ENCODE measurements around the gene RABGAP1. TPM values are rescaled to one million over a fixed set of nuclear protein-coding genes. Genes with fewer than 3 reads are reported as not detected.

Gene RABGAP1
- total and polyA plus RNA-seq, 3 donors from 2014 or later, result 53.0 to 113 (median 94.0) TPM

GRCh38 chr9:123026425-123026824, 85.6 kb downstream of the RABGAP1 start:
- no peaks in the 10 kb centered on the region for H3K36me3 ChIP-seq (ENCODE audit: low read depth, missing control alignments)
- TF ChIP-seq POLR2A (IDR thresholded peaks at IDR 0.05), result no peak
- no peak for TF ChIP-seq CTCF (IDR thresholded peaks at IDR 0.05)
- no peak for DNase-seq

GRCh38 chr9:123027517-123027916, 86.7 kb downstream of the RABGAP1 start:
- TF ChIP-seq POLR2A (IDR thresholded peaks at IDR 0.05) (no peak), CTCF (IDR thresholded peaks at IDR 0.05) (no peak)
- no peak for DNase-seq
- Histone ChIP-seq H3K27me3 (no peaks in the 10 kb centered on the region), H3K9me3 (no peaks in the 10 kb centered on the region), H3K36me3 (ENCODE audit: low read depth, missing control alignments) (no peaks in the 10 kb centered on the region), H3K4me3 (no peak overlapping the region), H3K4me1 (no peaks in the 10 kb centered on the region), H3K27ac (no peak overlapping the region)
- intact Hi-C loops (cut with DNase I; ENCODE audit: low total_unique reads), result no loop called here
- WGBS, 2 donors, result 69 to 78% methylated on average over 3 of the region's 3 CpGs

More at GRCh38 chr9:123026425-123026824, 85.6 kb downstream of the RABGAP1 start:
- Histone ChIP-seq H3K4me3 (no peak overlapping the region), H3K27ac (no peak overlapping the region), H3K27me3 (no peaks in the 10 kb centered on the region), H3K9me3 (no peaks in the 10 kb centered on the region), H3K4me1 (no peaks in the 10 kb centered on the region)
- 95 to 98% methylated on average over 1 of the region's 1 CpG for WGBS, 2 donors
- intact Hi-C loops (cut with DNase I; ENCODE audit: low total_unique reads), result no loop called here

GRCh38 chr9:123028136-123028535, 87.3 kb downstream of the RABGAP1 start:
- Histone ChIP-seq H3K4me1 (no peaks in the 10 kb centered on the region), H3K4me3 (no peak overlapping the region), H3K9me3 (no peaks in the 10 kb centered on the region), H3K27ac (no peak overlapping the region), H3K27me3 (no peaks in the 10 kb centered on the region), H3K36me3 (ENCODE audit: low read depth, missing control alignments) (no peaks in the 10 kb centered on the region)
- intact Hi-C loops (cut with DNase I; ENCODE audit: low total_unique reads), result no loop called here
- DNase-seq, result no peak
- TF ChIP-seq CTCF (IDR thresholded peaks at IDR 0.05), result no peak
- TF ChIP-seq POLR2A (IDR thresholded peaks at IDR 0.05), result no peak

GRCh38 chr9:123028973-123029372, 88.2 kb downstream of the RABGAP1 start:
- 92 to 97% methylated on average over 3 of the region's 3 CpGs for WGBS, 2 donors
- H3K9me3 ChIP-seq, result no peaks in the 10 kb centered on the region
- DNase-seq, result no peak
- no peak overlapping the region for H3K27ac ChIP-seq
- H3K36me3 ChIP-seq (ENCODE audit: low read depth, missing control alignments), result no peaks in the 10 kb centered on the region
- TF ChIP-seq CTCF (IDR thresholded peaks at IDR 0.05) (no peak), POLR2A (IDR thresholded peaks at IDR 0.05) (no peak)
- intact Hi-C loops (cut with DNase I; ENCODE audit: low total_unique reads), result no loop called here
- no peak overlapping the region for H3K4me3 ChIP-seq
- no peaks in the 10 kb centered on the region for H3K4me1 ChIP-seq
- no peaks in the 10 kb centered on the region for H3K27me3 ChIP-seq

GRCh38 chr9:123031963-123032362, 91.1 kb downstream of the RABGAP1 start:
- Histone ChIP-seq H3K4me3 (no peak overlapping the region), H3K36me3 (ENCODE audit: low read depth, missing control alignments) (no peaks in the 10 kb centered on the region), H3K27me3 (no peaks in the 10 kb centered on the region), H3K4me1 (no peaks in the 10 kb centered on the region), H3K27ac (no peak overlapping the region), H3K9me3 (no peaks in the 10 kb centered on the region)
- intact Hi-C loops (cut with DNase I; ENCODE audit: low total_unique reads), result no loop called here
- TF ChIP-seq POLR2A (IDR thresholded peaks at IDR 0.05) (no peak), CTCF (IDR thresholded peaks at IDR 0.05) (no peak)
- no peak for DNase-seq
- WGBS, 2 donors, result 87 to 98% methylated on average over 1 of the region's 1 CpG

Data from testis (tissue), 3 donors.